DMS53 treated with DMSO at 0.1 percent for 48 hours (cell line): ENCODE measurements around the gene RARS2.
"Not testable (repeated sequence)": the region's sequence is repeated elsewhere in the genome, so short reads cannot be mapped to it uniquely, and the experiment has no call there.

Experiments used
- DNase-seq: peaks from one replicate; lab custom pipeline; 2025; ENCODE audit not compliant: unreplicated experiment; lab: John Stamatoyannopoulos, UW

Gene RARS2, protein sequence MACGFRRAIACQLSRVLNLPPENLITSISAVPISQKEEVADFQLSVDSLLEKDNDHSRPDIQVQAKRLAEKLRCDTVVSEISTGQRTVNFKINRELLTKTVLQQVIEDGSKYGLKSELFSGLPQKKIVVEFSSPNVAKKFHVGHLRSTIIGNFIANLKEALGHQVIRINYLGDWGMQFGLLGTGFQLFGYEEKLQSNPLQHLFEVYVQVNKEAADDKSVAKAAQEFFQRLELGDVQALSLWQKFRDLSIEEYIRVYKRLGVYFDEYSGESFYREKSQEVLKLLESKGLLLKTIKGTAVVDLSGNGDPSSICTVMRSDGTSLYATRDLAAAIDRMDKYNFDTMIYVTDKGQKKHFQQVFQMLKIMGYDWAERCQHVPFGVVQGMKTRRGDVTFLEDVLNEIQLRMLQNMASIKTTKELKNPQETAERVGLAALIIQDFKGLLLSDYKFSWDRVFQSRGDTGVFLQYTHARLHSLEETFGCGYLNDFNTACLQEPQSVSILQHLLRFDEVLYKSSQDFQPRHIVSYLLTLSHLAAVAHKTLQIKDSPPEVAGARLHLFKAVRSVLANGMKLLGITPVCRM

DNA sequence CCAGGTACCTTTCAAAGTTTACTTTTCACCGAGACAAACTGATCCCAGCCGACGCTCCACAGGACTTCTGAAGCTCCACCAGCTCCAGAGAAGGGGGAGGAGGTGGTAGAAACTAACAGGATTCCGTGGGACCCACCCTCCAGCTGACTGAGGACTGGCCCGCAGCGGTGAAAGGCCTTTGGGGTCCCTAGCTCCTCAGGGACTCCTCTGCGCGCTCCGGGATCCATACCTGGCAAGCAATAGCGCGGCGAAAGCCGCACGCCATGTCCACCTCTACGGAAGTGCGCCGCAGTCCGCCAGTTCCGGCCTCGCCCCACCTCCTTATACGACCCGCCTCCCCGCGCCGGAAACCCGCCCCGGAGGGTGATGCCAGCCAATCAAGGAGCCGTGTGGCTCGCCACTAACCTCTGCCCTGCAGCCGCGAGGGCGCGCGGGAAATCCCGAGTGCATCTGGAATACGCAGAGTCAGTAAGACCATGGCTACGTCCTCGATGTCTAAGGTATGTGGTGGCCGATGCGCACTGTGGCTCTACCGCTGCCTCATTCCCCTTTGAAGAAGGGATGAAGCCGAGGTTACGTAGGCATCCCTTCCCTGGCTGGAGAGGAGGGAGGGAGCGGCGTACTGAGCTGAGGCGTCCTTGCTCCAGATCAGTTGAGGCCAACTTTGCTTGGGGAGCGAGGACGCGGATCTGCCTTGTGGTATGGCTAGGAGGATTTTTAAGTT, at the start of gene RARS2, which contains the start of gene ORC3:
RARS2 (minus strand) TSS at position 295 of the 724 bp plus-strand sequence; CDS start at position 265, 30 bp downstream.
ORC3 (plus strand) TSS at position 443 of the 724 bp plus-strand sequence; CDS start at position 477, 34 bp downstream.
- peak; percentile 63 for DNase-seq

GRCh38 chr6:87639373-87639772, 49.6 kb upstream of the RARS2 start:
- no peak for DNase-seq

DNA sequence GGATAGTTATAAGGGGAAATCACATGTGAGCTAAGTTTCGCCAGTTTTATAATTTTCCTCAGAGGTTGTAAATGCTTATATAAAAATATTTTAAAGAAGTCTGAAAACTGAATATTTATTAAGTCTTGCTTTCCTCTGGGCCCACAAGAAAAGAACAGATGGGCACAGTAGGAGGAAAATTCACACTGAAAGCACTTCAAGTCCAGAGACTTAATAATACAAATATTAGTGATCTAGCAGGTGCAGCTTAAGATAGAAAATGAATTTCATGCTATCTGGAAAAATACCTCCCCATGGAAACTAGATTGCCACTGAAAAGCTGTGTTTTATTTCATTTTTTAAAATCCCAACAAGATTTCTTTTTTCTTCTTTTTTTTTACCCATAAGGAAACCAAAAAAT, 47.3 kb upstream of the RARS2 start:
- DNase-seq, result no peak

DNA sequence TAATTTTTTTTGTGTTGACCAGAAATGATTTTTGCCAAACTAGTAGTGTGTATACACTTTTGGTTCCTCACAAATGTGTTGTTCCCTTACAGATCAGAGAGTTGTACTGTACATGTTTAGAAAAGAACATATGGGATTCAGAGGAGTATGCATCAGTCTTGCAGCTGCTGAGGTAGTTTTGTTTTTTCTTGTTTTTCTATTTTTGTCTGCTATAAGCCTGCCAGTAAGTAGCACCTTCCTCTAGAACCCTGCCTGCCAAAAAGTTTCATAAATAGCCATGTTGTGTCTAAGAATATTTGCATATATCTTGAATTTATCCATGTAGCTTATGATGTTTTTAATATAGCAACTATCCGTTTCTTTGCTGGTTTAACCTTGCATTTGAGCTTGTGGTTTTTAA, 46.5 kb upstream of the RARS2 start:
- DNase-seq, result no peak

DNA sequence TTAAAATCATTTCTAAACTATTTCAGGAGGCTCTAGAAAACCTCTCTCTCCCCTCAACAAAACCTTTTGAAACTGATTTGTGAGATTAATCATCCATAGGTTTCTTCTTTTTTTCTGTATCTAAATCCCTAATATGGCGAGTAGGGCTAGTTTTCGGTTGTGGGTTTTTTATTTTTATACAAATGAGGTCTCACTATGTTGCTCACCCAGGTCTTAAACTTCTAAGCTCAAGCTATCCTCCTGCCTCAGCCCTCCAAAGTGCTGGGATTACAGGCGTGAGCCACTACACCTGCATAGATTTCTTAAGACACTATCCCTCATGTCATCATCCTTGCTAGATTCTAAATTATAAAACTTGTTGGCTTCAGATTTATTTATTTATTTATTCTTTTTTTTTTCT, 44.1 kb upstream of the RARS2 start:
- no peak for DNase-seq

GRCh38 chr6:87630746-87631145, 41.0 kb upstream of the RARS2 start:
- no peak for DNase-seq

DNA sequence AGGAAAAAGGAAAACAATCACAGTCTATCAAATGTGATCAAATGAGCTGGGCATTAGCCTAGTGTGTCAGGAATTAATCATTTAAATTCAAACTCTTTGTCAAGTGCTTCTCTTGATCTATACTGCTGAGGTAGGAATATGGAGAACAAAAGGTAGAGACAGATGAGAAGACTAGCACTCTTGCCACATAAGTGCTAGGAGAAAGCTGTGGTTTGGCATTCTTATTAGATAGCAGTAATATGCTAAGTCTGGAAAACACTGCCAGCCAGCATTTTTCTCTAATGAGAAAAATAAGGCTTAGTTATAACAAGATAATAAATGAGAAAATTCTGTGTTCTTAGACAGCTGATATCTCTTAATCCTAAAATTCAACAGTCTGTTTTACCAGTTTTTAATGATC, 39.1 kb upstream of the RARS2 start:
- DNase-seq, result no peak

DNA sequence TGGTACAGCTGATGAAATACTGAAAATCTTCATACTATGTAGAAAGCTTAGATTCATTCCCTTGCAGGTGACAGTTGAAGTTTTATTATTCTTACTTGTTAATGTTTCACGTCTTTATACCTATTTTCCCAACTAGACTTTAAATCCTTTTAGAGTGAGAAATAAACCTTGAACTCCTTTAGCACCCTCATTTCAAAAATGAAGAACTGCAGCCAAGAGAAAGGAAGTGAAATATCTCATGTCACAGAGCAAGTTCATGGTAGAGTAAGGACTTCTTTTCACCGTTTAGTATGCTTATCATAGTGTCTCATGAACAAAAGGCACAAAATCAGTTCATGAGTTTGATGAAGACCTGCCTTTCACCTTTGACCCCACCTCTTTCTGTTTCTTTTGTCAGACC, 38.6 kb upstream of the RARS2 start:
- DNase-seq, result no peak

- no peak for DNase-seq
Observed at GRCh38 chr6:87623248-87623647, 33.5 kb upstream of the RARS2 start.

GRCh38 chr6:87618531-87618930, 28.7 kb upstream of the RARS2 start:
- DNase-seq, result no peak

GRCh38 chr6:87617405-87617804, 27.6 kb upstream of the RARS2 start:
- no peak for DNase-seq

DNA sequence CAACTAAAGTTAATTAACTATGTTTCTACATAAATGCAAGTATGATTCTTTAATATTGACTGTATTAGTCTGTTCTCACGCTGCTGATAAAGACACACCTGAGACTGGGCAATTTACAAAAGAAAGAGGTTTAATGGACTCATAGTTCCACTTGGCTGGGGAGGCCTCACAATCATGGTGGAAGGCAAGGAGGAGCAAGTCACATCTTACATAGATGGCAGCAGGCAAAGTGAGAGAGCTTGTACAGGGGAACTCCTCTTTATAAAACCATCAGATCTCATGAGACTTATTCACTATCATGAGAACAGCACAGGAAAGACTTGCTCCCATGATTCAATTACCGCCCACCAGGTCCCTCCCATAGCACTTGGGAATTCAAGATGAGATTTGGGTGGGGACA, 23.2 kb upstream of the RARS2 start:
- not testable (repeated sequence) for DNase-seq

- DNase-seq, result no peak
Observed at GRCh38 chr6:87608802-87609201, 19.0 kb upstream of the RARS2 start.

DNA sequence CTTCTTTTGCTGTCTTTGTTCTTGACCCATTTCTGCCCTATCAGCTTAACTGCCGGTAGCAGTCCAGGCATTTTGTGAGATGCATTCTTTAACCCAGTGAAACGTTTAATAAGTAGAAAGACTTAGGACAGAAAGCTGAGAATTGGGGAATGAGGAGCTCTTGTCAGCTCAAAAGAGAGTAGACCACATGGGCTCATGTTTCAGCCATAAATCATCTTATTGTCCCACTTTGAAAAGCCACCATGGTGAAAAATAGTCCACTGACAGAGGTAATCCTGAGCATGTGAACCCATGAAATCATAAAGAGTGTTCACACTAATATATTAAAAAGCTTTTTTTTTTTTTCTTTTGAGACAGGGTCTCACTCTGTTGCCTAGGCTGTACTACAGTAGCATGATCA, 16.4 kb upstream of the RARS2 start:
- DNase-seq, result no peak

DNA sequence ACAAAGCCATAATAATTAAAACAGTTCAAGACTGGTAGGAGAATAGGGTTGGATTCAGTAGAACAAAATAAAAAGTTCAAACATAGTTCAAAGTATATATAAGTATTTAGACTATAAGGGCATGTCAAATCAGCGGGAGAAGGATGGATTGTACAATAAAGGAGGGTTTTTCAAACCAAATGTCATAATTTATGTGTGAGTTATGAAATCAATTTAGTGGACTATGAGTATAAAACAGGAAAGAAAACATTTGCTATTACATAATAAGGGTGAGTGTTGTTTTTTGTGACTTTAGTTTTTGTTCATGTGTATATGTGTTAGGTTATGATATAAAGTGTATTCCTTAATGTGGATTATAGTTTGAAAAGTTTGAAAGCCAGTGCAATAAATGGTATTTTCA, 10.8 kb upstream of the RARS2 start:
- no peak for DNase-seq

GRCh38 chr6:87590990-87591389, 1.2 kb upstream of the RARS2 start:
- no peak for DNase-seq

DNA sequence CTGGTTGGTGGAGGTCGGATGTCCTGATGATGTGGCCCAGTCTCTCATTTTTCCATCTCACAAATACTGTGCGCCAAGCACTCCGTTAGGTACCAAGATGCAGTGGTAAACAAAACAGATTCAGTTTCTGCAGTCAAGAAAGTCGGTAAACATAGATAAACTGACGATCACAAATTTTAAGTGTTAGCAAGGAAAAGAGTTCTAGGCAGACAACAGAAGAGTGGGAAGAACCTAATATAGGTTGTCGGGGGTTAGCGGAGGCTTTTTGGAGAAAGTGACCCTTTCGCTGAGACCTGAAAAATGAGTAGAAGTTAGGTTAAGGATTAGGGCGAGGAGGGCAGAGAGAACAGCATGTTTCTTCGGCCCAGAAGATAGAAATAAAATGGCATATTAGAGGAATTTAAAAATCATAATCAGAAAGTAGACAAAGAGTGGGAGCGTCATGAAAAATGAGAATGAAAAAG, 662 bp upstream of the RARS2 start:
- DNase-seq, result no peak

DNA sequence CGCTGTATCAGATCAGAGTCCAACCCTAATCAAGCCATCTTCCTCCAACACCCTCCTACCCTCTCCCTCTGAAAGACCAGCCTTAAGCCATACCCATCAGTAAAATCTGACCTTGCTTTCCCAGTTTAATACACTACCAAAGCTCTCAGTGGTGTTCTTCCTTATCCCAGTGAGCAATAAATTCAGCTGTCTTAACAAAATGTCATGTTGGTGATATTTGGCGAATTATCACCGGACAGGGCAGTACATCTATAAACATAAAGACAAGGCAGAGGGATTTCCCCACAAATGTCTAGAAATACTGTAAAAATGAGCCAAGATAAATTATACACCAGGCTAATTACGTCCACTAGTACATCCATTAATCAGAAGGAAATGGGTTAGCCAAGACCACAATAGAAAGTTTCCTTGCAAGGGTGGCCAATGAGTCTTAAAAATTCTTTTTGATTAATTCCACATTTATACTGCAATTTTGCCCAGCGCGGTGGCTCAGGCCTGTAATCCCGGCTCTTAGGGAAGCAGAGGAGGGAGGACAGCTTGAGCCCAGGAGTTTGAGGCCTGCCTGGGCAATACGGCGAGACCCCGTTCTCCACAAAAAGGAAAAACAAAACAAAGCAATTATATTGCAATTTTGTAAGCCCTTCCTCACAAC, 905 bp downstream of the RARS2 start:
- DNase-seq, result no peak

GRCh38 chr6:87586371-87587077, 3.3 kb downstream of the RARS2 start:
- DNase-seq, result no peak

GRCh38 chr6:87583822-87584221, 6.0 kb downstream of the RARS2 start:
- no peak for DNase-seq

GRCh38 chr6:87575423-87575822, 14.4 kb downstream of the RARS2 start:
- DNase-seq, result peak; percentile 50
